ENCODE measurements around the gene PIK3C2B. TPM values are rescaled to one million over a fixed set of nuclear protein-coding genes. Genes with fewer than 3 reads are reported as not detected.

PIK3C2B gene
- total RNA-seq, 2 donors from 2014 or later = 67.6 to 85.5 TPM

- H3K4me1 ChIP-seq = no peaks in the 10 kb centered on the region
- H3K9me3 ChIP-seq = no peaks in the 10 kb centered on the region
- no peaks in the 10 kb centered on the region for H3K27me3 ChIP-seq
- DNase-seq = no peak
- H3K9ac ChIP-seq (ENCODE audit: low read depth in 2 of 2, low read length in 2 of 2) = no peak overlapping the region
- intact Hi-C loops (cut with DNase I) = no loop called here
- no peak overlapping the region for H3K27ac ChIP-seq
- no peak overlapping the region for H3K4me3 ChIP-seq
- TF ChIP-seq CTCF (IDR thresholded peaks at IDR 0.05) = no peak
- H3K36me3 ChIP-seq = no peaks in the 10 kb centered on the region
Observed at GRCh38 chr1:204468766-204469302, 25.8 kb downstream of the PIK3C2B start.

- no peaks in the 10 kb centered on the region for H3K36me3 ChIP-seq
- intact Hi-C loops (cut with DNase I) = no loop called here
- no peaks in the 10 kb centered on the region for H3K4me1 ChIP-seq
- no peak for TF ChIP-seq CTCF (IDR thresholded peaks at IDR 0.05)
- DNase-seq = no peak
- no peak overlapping the region for H3K27ac ChIP-seq
- H3K9me3 ChIP-seq = no peaks in the 10 kb centered on the region
- H3K4me3 ChIP-seq = no peak overlapping the region
- H3K9ac ChIP-seq (ENCODE audit: low read depth in 2 of 2, low read length in 2 of 2) = no peak overlapping the region
- no peaks in the 10 kb centered on the region for H3K27me3 ChIP-seq
Observed at GRCh38 chr1:204468206-204468605, 26.4 kb downstream of the PIK3C2B start.

- Histone ChIP-seq H3K27ac (peak overlapping the region; percentile 17), H3K36me3 (no peaks in the 10 kb centered on the region), H3K27me3 (no peaks in the 10 kb centered on the region), H3K4me1 (no peaks in the 10 kb centered on the region), H3K9ac (ENCODE audit: low read depth in 2 of 2, low read length in 2 of 2) (peak overlapping the region in 1 of 2 donors; percentile 41), H3K9me3 (no peaks in the 10 kb centered on the region), H3K4me3 (no peak overlapping the region)
- DNase-seq = no peak
- no peak for TF ChIP-seq CTCF (IDR thresholded peaks at IDR 0.05)
- intact Hi-C loops (cut with DNase I) = no loop called here
Observed at GRCh38 chr1:204466416-204467405, 27.9 kb downstream of the PIK3C2B start.

- peak overlapping the region in 1 of 2 donors; percentile 41 for H3K9ac ChIP-seq (ENCODE audit: low read depth in 2 of 2, low read length in 2 of 2)
- no peak for TF ChIP-seq CTCF (IDR thresholded peaks at IDR 0.05)
- H3K27ac ChIP-seq = no peak overlapping the region
- H3K36me3 ChIP-seq = no peaks in the 10 kb centered on the region
- H3K4me3 ChIP-seq = no peak overlapping the region
- H3K9me3 ChIP-seq = no peaks in the 10 kb centered on the region
- no peaks in the 10 kb centered on the region for H3K27me3 ChIP-seq
- intact Hi-C loops (cut with DNase I) = no loop called here
- no peaks in the 10 kb centered on the region for H3K4me1 ChIP-seq
- DNase-seq = no peak
Observed at GRCh38 chr1:204465546-204466415, 28.8 kb downstream of the PIK3C2B start.

GRCh38 chr1:204464701-204465100 lies 29.9 kb downstream of the PIK3C2B start:
- no peaks in the 10 kb centered on the region for H3K4me1 ChIP-seq
- H3K36me3 ChIP-seq = no peaks in the 10 kb centered on the region
- no peaks in the 10 kb centered on the region for H3K27me3 ChIP-seq
- no peak overlapping the region for H3K27ac ChIP-seq
- no peak overlapping the region for H3K9ac ChIP-seq (ENCODE audit: low read depth in 2 of 2, low read length in 2 of 2)
- TF ChIP-seq CTCF (IDR thresholded peaks at IDR 0.05) = no peak
- H3K9me3 ChIP-seq = no peaks in the 10 kb centered on the region
- no peak overlapping the region for H3K4me3 ChIP-seq
- no peak for DNase-seq
- intact Hi-C loops (cut with DNase I) = no loop called here

Measured in colonic mucosa (tissue), 4 donors.